DMS 273 (cell line): ENCODE results near the gene DCAKD.
A peak's percentile ranks its signal among the peaks of the same experiment; 100 is the strongest.

Experiments
- DNase-seq: peaks from one replicate; lab custom pipeline; 2025; ENCODE audit not compliant: unreplicated experiment; lab: John Stamatoyannopoulos, UW

Gene DCAKD

DNA sequence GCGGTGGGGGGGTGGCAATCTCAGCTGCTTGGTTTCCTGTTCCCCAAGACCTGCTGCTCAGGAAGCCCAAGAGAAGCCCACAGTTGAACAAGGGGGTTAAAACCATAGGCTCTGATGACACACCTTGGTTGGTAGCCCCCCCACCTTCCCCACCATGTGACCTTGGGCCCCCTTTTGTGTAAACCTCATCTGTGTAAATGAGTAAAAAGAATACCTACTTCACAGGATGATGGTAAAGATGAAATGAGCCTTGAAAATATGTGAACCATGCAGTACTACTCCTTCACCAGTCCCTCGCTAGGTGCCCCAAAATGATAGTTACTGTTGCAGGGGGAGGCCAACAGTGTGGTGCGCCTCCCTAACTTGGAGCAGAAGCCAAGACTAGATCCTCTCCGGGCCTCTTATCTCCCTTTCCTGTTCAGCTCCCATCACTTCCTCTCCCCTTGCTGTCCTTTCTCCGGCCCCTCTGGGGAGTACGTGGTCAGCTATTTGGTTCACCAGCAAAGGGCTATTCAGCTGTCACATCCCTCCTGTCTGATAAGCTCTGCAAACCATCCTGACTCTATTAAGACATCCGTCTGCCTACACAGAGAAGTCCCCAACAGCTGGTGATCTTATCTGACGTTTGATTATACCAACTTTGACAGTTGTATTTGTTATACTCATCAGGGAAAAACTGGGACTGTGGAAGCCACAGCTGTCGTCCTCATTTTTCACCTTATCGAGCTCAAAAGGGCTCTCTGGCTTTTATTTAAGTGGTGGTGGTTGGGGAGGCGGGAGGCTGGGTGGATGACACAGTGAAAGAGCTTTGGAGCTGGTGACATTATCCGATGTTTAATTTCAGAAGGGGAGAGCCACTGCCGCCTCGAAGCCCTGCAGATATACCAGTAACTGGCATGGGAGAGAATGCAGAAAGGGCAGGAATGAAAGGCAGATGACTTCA lies 19.9 kb downstream of the DCAKD start:
- DNase-seq = peak; percentile 59

DNA sequence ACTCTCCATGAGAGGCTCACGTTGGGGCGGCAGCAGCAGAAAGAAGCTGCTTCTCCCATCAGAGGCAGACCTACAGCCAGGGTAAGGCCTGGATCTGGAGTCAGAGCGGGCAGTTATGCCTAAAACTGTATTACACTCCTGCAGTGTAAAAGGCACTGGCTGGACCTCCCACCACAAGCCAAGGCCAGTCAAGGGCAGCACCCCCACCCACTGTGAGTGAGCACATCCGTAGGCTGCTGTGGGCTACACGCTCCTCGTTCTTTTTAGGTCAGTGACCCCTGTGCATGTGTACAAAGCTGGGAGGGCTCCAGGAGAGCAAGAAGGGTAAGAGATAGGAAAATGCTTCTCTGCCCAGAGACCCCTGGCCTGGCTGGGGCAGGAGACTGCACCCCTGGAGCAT lies 20.7 kb downstream of the DCAKD start:
- no peak for DNase-seq

DNA sequence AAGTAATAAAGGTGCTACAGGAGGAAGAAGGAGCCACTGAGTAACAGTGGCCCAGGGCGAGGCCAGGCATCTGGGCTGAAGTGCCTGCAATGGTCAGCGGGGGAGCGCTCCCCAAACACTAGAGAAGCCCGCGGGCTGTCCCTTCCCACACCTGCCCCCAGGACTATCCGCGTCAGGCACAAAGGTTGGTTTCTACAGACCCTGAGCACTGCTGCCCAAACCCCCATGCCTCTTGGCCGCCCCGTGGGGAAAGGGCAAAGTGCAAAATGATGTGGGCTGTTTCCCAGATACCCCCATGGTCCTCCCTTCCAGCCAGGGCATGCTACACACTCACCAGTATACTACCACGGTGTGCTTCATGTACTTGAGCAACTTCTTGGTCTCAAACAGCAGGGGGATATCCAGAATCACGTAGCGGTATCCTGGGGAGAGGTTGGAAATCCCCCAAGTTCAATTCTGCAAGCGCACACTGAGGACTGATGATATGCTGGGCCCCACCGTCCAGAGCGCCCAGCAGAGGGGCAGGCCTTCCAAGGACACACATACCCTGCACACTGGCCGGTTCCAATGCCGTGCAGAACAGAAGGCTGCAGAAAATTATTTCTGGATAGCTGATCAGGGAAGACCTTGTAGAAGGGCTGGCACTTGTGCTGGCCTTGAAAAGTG lies 21.5 kb downstream of the DCAKD start:
- DNase-seq = no peak

DNA sequence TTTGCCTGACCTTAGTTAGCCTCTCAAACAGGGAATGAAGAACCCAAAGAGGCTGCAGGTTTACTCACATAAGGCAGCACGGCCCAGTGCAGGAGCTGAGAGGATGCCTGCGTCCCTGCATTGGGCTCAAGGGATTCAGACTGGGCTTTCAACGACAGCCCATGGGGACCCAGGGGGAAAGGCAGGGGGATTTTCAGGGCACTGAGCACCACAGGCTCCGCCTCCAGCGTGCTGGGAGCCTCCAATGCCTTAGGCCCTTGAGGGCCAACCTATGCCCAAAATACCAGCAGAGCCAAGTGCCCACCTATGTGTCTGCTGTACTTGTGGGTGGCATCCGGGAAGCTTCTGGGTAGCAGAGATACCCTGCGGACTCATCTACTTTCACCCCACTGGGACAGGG lies 22.3 kb downstream of the DCAKD start:
- DNase-seq = no peak

DNA sequence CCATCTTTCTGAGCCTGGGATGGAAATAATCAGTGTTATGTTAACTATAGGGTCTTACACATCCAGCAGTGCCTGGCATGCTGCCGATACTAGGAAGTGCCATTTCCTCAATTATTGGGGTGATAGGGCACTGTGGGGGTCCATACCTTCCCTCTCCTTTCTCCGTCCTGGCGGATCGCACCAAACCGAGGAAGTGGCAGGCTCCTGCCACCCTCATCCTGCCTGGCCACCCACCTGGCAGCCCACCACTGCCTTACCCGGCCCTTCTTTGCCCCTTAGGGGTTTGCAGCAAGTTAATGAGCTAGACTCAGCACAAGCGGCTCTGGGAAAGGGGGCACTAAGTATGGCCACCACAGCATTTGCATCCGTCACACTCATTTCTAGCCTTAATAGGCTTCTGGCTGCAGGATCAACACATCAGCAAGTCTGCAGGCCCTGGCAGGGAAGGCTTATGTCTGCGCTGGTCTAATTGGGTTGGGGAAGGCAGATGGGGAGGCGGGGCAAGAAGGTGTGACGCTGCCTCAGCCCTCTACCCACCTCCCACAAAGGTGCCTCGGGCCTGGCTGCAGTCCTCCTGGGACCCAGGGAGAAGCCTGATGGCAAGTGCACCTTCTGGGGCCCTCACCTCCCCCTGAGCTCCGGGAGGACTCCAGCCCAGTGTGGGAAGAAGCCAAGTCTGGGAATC lies 28.6 kb downstream of the DCAKD start:
- peak; percentile 94 for DNase-seq

DNA sequence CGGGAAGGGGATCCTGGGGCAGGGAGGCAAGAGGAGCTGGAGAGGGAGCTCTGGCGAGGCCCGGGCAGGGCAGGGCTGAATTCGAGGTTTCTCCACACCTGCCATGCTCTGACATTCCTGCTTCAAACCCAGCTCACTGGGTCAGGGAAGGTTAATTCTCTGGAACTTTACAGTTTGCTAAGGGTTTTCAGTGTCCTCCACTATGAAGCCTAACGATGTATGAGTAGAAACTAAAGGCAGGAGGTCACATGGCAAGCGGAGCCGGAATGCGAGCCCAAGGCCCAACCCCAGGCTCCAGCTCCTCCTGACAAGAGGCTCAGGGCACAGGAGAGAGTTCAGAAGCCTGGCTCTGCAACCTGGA lies 29.2 kb downstream of the DCAKD start:
- DNase-seq = peak; percentile 55

DNA sequence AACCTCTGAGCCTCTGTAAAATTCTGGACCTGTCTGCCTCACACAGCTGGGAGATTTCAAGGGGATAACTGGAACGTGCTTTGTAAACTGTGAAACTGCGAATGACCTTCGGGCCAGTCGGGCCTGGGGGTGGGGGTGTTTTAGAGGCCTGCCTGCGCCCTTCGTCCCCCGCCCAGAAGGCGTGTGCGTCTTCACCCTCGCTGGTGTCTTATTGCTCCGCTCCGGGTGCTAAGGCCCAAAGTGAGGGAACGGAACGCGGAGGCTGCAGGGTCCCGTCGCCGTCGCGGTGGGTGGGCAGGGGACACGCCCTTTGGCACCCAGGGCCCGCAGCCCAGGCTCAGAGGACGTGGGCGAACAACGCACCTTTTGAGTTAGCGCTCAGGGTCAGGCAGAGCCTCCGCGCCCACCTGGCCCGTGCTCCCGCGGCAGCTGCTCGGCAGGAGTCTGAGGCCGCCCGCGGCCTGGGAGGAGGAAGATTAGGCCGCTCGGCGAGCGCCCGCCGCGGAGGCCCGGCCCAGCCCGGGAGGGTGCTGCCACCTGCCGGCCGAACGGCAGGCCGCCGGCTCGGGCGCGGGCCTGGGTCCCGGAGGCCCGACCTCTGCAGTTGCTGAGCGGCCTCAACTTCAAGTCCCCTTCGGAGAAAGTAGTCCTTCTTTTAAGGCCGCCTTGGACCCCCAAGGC lies 29.7 kb downstream of the DCAKD start:
- peak; percentile 94 for DNase-seq

DNA sequence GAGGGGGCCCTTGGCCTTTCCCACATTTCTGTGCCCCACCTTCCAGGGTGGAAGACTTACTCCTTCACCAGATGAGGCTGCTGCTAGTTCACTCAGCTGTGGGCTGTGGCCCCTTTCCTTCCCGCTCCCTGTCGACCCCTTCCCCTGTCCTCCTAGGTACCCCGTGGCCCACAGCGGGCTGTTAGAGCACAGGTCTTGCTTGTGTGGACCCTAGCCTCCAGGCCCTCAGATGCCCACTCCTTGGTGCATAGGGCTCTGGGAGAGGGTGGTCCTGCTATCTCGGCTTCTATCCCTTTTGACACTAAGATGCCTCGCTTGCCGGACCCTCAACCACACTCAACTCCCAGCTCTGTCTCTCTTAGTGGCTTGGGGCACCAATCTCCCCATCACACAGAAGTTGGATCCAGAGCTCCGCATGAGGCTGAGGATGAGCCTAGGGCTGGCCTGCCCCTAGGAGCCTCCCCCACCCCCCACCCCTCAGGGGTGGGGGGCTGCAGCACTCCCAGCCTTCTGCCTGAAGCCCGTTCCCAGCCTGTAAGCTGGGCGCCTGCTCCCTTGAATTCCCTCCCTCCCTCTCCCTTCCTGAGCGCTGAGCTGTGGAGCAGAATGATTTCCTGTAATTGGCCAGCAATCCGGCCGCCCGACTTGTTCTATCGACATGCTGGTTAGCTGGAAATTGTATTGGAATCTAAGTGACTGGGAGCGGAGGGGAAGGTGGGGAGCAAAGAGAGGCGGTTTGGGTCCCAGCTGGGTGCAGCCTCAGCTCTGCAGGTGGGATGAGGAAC lies 30.9 kb downstream of the DCAKD start:
- DNase-seq = peak; percentile 33

DNA sequence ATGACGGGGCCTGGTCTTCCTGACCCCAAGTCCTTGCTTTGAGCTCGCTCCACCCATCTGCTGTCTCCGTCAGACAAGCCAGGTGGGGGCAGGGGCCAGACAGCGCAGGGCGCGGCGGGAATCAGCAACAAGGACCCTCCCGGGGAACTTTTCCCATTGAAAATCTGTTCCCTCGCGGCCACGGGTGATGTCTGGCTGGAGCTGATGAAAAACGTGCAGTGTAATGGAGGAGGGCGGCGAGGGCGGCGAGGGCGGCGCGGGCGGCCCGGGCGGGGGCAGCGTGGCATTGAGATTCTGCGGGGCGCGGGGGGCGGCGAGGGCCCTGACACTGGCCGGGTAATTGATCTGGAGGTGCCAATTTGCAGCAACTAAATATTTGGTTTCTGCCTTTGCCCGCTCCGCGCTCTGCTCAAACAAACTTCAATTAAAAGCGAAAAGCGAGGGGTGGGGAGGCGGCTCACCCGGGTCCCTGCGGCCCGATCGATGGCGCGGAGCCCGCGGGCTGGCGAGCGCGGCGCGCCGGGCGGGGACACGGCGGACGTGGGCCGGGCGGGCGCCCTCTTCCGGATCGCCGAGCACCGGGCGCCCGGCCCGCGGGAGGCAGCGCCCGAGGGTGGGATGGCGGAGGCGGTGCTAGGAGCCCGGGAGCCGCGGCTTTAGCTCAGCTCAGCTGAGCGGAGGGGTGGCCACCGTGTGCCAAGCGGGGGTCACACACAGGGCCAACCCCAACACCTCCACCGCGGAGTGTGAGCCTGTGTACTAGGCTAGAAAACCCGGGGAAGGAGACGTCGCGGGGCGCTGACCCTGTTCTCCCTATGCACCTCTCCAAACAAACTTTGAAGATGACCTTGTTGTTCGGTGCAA lies 32.4 kb downstream of the DCAKD start:
- peak; percentile 85 for DNase-seq

DNA sequence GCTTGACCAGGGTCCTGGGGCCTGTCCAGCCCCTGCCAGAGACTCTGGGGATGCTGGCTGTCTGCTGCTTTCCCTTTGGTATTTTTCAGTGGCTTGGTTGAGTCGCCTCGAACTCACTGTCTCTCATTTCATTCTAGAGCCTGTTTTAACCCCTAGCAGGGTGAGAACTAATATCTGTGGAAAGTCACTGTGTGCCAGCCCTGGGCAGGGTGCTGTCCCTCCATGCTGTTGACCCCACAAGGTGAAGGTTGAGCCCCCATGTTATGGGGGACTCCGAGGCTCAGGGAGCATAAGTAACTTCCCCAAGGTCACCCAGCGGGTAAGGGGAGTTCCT lies 33.0 kb downstream of the DCAKD start:
- DNase-seq = no peak

DNA sequence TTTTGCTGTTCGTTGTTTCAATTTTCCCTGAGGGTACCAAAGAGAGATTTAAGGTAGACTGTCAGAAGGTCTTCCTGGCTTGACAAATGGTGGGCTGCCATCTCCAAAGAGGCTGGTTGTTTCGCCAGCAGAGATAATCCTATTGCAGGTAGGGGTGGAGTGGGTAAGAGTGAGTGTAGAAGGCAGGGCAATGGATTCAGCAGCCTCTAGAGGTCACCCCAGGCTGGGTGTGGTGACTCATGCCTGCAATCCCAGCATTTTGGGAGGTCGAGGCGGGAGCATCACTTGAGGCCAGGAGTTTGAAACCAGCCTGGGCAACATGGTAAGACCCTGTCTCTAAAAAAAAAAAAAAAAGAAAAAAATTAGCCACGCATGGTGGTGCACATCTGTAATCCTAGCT lies 34.6 kb downstream of the DCAKD start:
- DNase-seq = peak; percentile 46

DNA sequence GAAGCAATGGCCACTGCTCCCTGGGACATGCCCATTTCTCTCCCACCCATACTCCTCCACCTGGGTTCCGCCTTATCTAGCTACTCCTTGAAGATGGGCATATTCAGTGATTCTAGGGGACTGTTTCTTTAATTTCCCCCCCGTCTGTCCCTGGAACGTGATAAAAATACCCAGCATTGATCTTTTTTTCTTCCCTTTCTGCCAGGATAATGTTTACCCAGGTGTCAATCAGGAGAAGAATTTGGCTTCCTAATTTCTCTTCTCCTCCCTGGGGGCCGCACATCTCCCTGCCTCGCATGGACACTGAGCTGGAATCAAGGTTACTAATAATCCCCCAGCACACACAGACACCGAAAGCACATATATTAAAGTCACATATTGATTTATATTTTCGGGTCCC lies 35.2 kb downstream of the DCAKD start:
- DNase-seq = no peak

DNA sequence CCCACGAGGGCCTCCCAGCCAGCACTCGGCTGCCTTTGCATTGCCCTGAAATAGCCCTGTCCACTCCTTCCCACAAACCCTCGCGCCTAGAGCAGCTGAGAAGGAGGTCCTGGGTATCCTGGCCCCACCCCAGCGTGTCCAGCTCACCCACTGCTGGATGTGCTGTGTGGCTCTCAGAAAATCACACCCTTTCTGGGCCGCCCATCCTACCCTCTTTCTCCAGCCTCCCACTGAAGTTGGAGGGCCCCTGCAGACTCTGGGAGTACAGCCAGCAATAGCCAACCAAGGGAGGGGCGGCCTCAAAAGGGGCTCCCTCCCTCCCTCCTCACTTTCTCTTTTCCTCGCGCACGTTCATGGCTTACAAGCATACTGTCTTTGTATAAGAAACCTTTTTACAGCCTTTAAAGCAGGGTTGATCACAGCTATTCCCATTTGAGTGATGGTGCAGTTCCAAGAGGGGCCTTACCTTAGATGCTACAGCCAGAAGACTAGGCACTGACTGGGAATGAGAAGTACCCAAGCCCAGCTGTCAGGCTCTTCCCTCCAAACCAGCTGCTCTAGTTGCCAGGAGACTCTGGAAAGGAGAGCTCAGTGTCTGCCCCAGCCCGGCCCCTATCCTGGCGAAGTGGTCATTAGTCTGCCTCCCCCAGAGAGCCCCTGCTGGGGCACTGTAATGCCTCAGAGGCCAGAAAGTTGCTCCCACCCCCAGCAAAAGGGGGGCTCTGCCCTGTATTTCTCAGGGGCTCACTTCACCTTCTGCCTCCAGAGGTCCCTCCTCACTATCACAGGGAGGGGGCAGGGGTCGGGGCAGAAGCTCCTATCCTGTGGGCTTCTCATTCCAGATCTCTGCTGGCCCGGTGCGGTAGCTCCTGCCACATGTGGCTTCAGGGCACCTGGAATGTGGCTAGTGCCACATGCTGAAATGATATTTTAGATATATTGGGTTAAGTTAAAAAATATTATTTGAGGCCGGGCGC lies 38.1 kb downstream of the DCAKD start:
- DNase-seq = peak; percentile 94

DNA sequence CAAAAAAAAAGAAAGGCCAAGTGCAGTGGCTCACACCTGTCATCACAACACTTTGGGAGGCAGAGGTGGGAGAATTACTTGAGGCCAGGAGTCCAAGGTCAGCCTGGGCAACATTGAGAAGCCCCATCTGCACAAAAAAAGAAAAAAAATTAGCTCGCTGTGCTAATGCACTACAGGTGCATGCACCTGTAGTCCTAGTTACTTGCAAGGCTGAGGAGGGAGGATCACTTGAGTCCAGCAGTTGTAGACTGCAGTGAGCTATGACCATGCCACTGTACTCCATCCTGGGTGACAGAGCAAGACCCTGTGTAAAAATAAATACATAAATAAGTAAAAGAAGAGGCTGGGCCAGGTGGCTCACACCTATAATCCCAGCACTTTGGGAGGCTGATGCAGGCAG lies 39.7 kb downstream of the DCAKD start:
- no peak for DNase-seq

DNA sequence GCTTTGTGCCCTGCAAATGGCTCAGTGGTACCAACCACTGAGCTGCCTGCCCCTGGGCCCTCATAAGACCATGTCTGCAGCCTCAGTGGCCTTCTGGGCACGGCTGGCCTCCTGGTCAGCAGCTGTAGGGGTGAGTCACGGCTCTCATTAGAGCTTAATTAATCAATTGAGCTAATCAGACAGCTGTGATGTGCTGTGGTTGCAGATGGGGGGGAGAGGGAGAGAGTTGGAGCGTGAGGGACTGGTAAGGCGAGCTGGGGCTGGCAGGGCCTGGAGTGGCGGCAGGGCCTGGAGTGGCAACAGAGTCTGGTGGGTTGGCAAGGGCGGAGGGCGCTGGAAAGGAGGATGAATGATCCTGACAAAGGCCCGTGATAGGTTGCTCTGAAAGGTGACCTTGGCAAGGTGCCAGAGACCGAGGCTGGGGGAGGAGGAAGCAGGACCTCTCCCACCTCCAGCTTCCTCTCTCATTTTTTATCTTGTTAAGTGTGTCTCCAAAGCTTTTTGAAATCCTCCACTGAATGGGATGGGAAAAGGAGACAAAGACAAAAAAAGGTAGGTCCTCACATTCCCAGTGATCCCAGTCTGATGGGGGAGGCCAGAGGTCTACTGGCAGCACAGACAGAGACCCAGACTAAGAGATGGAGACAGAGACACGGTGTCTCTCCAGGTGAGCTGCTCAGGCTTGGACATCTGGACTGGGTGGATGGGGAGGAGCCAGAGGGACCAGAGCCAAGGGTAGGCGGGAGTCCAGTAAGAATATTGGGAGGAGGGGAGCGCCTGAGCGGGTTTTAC lies 41.6 kb downstream of the DCAKD start:
- peak; percentile 66 for DNase-seq

DNA sequence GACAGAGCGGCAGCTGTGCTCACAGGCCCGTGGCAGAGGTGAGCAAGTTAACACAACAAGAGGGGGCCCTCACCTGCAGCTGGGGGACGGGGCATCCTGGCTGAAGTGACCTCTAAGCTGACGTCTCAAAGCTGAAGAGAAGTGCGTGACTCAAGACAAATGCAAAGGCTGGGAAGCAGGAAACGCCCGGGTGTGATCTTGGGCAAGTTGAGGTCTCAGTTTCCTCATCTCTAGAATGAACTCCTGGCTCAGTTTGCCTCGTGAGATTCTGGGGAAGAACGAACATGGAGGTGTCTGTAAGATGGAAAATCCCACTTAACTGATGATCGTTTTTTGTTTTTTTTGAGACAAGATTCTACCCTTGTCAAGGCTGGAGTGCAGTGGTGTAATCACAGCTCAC lies 43.2 kb downstream of the DCAKD start:
- no peak for DNase-seq

DNA sequence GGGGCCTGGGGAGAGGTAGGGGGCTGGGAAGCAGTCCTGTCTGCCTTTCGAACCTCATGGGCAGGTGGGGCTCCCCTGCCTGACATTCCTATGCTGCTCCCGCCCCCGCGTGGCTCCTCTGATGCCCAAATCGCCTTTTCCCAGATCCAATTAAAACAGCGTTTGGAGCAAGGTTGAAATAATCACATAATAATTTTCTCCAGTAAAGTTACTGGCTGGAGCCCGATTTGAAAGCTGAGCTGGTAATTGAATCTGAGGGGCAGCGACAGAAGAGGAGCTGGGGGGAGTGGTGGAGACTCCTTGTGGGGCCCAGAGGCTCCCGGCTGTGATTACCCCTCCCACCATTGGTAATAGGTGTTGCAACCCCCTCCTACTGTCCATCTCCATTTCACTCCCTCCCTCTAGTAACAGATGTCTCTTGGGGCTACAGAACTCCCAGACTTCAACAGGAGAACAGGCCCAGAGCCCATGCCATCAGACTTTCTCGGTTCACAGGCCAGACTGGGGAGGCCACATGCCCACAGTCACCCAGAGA lies 44.4 kb downstream of the DCAKD start:
- DNase-seq = peak; percentile 85

DNA sequence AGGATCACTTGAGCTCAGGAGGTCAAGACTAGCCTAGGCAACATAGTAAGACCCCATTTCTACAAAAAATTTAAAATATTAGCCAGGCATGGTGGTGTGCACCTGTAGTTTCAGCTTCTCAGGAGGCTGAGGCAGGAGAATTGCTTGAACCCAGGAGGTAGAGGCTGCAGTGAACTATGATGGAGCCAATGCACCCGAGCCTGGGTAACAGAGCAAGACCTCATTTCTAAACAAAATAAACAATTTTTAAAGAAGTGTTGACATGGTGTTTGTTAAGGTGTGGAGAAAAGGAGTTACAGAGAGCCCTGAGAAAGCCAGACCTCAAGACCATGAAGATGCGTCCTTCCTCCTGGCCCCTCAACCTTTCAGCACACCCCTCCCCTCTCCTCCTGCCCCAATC lies 45.7 kb downstream of the DCAKD start:
- DNase-seq = no peak
